ENCODE data around the gene TPR.

The TPR gene

DNA sequence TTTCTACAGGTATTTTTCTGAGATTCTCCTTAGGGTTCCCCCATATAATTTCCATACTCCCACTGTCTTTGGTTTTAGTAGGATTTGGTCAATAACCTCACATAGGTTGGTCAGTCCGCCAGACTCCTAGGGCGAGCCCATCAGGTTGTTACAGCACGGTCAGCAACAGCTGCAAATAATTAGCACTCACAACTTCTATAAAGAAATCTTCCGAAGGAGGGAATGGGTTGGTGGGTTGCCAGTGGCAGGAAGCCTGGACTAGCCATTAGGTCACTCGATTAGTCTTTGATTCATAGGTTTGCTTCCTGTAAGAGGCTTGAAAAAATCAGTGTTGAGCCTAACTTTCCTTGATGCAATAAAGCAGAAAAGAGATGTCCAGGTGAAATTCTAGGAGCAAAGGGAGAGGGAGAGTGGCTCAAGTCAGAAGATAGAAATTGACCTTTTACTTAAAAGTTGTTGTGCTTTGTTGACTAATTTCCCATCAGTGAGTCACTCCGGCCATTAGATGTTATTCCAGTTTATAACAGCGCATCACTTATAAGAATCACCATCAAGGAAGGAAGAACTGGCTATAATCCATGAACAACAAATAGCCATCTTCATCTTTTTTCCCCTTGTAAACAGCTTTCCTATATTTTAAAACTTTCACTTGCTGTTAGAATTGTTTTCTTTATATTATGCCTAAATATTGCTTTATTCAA lies 88.3 kb downstream of the TPR start:
- peak; percentile 28 for DNase-seq

DNA sequence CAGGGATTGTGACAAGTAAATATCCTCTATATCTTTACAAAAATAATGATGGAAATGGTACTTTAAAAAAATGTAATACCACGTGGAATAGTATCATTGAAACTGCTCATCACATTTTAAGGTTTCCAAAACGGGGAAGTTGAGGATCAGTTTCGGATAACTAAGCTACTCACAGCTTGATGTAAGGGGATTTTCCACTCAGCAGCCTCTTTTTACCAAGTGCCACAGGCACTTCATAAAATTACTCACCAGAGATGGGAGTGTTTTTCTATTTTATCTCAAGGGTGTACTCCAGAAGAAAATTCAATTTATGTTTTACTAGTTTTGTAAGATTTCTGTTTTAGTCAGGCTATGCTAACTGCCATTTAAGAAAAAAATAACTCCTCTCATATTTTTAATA lies 91.7 kb downstream of the TPR start:
- no peak for DNase-seq

DNA sequence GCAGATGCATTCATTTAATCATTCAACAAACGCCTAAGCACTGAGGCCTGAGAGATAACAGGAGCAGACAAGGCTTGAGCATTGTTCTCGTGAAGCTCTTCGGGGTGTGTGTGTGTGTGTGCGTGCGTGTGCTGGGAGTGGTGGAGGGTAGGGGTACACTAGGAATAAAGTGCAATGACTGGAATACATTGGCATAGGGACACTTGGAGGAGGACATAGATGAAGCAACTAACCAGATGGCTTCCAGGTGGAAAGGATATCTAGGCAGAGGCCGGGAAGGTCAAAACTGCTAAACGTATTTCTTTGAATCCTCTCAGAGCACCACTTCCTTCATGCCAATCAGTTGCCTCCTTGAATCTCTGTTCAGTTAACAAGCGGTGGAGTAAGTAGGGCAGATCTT lies 92.6 kb downstream of the TPR start:
- no peak for DNase-seq

DNA sequence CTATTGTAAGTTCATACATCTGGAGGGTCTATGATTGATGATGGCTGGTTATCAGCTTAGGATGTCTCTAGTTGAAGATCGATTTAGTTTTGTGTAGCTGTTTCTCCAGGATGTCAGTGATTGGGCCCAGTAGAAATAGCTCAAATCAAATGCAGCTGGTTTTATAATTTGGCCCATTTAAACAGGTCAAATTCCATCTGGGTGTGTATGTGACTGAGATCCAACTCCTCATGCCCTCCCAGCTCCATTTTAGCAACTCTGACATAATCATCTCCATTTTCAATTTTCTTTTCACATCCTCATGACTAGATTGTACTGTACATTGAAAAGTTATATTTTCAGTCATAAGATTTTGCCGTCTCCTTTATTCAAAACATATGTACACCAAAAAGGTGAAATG lies 99.2 kb downstream of the TPR start:
- no peak for DNase-seq

DNA sequence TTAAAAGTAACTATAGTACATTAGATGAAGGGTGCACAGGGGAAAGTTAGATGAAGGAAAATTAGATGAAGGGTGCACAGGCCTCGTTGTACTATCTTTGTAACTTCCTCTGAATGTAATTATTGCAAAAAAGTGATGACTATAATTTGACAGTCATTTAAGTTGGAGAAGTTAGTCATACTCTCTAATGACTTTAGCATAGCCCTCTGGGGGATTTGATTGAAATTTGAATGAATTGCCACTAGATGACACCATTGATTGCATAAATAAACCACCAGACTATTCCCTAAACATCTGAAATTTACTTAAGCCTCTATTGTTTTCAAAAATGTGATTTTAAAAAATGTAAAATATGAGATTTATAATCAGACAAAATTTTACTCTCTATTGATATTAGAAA lies 102.6 kb downstream of the TPR start:
- no peak for DNase-seq

GRCh38 chr1:186271032-186271431 lies 104.0 kb downstream of the TPR start:
- DNase-seq = no peak

Measured in femur (tissue), 1 donor.